CD4-positive, alpha-beta T cell treated with Interleukin-4 for 1 hour (primary cell): ENCODE data around the gene SLC35E2B.
"Not testable (repeated sequence)": the region's sequence is repeated elsewhere in the genome, so short reads cannot be mapped to it uniquely, and the experiment has no call there.

ENCODE experiments used
- DNase-seq, 2 donors: peaks; one replicate each; pipeline ENCODE4 v3.0.0-alpha.2; 2020 to 2022

Gene SLC35E2B

DNA sequence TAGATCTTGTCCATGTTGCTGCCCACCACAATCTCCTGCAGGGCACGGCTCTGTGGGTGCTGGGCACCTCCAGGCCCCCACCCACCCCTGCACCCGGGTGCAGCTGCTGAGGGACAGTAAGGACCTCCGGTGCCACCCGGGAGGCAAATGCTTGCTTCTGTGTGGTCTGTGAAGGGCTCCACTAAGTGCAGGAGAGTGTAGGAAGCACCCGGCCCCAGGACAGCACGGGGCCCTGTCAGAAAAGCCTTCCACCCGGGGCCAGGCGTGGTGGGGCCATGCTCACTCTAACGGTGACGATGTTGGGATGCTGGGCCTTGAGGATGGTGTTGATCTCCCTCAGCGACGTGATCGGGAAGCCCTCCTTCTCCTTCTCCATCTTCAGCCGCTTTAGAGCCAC, 55.1 kb downstream of the SLC35E2B start:
- DNase-seq, result not testable (repeated sequence)

DNA sequence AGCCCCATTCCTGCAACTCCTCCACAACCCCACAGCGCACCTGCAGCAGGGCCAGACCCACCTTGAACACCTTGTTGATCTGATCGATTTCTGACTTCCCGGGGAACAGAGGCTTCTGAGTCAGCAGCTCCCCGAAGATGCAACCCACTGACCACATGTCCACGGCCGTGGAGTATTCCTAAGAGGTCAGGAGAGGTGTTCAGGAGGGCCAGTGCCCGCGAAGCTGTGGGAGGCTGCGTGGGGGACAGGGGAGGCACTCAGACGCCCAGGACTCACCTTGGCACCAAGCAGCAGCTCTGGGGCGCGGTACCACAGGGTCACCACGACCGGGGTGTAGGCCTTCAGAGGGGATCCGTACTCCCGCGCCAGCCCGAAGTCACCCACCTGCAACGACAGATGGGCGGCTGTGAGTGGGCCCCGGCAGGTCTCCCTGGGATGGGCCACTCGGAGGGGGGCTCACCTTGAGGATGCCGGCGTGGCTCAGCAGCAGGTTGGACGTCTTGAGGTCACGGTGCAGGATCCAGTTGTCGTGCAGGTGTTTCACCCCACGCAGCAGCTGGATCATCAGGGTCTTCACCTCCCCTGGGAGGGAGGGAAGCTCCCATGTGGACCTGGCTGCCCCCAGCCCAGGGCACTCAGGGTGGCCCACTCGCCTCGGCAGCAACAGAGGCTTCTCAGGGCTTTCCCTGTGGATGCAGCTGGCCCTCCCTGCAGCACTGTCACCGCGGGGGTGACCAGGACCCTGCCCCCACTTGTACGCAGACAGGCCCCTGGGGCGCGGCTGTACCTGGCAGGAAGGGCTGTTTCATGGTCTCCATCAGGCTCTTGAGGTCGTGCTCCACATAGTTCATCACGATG, 55.7 kb downstream of the SLC35E2B start:
- not testable (repeated sequence) for DNase-seq

DNA sequence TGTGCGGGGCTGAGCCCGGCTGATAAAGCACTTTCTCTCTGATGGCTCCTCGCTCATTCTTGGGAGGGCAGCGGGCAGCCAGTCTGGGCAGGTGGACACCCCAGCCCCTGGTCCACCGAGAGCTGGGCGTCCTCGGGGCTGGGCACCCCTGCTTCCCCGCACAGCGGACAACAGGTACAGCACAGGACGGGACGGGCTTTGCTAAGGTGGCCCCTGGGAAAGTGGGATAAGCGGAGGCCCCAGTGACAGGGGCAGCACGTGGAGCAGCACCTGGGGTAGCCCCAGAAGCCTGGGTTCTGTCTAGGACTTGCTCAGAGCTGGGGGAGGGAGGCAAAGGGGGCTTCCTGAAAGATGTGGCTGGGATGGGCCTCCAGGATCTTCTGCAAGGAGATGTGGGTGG, 58.0 kb downstream of the SLC35E2B start:
- not testable (repeated sequence) for DNase-seq

DNA sequence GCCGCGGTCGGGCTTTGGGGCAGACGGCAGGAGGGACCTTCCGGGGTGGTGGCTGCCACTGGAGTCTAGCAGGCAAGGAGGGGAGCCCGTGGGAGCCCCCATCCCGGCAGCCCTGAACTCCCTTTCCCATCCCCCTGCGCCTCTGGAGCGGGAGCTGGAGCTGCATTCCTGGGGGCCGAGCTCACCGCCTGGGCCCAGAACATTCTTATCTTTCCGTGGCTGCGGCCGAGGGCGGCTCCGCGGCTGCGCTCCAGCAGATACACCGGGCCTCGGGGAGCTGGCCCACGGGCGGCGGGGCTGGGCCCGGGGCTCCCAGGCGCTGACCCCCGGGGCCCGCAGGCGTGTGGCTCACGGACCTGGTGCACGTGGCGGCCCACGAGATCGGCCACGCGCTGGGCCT, 59.2 kb downstream of the SLC35E2B start:
- DNase-seq, result not testable (repeated sequence)

DNA sequence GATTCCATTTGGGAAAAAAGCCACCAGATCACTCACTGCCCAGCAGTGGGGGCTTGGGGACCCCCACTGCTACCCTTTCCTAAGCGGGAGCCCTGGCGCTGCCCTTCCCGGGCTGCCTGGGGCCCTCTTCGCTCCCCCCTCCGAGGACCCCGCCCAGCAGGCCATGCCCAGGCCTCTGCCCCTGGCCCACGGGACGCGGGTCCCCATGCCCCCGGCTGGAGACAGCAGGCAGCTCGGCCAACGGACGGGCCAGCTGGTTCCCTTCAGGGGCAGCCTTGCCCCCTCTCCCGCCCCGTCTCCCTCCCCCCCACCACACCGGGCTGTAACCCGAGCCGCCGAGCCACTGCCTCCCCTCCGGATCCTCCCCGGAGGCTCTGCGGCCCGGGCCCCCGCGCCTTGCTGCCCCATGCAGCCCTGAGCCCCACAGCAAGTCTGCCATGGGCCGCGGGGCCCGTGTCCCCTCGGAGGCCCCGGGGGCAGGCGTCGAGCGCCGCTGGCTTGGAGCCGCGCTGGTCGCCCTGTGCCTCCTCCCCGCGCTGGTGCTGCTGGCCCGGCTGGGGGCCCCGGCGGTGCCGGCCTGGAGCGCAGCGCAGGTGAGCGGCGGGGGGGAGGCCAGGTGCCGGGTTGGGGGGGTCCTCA, 60.7 kb downstream of the SLC35E2B start, which contains the start of gene MMP23B:
MMP23B (plus strand) TSS at position 392 of the 639 bp plus-strand sequence; CDS start at position 438, 46 bp downstream.
- no peak for DNase-seq

DNA sequence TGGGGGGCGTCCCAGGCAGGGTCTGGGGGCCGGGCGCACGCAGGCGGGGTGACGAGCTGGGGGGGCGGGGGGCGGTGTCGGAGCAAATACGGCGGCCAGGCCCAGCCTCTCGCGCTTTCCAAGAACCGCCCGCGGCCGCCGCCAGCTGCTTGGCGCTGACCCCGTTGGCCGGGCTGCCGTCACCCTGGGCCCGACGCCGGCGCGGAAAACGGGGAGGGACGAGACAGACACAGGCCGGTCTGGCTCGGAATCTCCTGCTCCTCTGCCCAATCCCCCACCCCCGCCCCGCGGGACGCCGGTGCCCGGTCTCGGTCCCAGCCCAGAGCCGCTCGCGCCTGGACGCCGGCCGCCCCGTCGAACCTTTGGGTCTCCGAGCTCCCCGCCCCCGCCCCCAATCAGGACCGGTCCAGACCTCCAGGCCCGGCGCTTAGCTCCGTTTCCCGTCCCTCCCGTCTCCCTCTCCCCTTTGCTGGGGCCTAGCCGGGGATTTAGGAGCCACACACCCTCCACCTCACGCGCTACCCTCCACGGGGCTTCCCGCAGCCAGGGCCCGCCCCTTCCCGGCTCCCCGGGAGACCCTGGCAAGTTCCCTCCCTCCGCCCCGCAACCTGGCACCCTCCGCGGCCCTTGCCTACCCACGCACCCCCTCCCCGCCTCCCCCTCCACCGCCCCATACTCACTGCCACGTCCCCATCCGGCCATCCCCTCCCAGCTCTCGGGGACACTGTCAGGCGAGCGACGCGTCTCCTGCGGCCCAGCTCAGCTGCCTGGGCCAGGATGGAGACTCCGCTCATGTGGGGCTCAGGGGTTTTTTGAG, 61.4 kb downstream of the SLC35E2B start:
- DNase-seq, result peak; percentile 34 to 52

DNA sequence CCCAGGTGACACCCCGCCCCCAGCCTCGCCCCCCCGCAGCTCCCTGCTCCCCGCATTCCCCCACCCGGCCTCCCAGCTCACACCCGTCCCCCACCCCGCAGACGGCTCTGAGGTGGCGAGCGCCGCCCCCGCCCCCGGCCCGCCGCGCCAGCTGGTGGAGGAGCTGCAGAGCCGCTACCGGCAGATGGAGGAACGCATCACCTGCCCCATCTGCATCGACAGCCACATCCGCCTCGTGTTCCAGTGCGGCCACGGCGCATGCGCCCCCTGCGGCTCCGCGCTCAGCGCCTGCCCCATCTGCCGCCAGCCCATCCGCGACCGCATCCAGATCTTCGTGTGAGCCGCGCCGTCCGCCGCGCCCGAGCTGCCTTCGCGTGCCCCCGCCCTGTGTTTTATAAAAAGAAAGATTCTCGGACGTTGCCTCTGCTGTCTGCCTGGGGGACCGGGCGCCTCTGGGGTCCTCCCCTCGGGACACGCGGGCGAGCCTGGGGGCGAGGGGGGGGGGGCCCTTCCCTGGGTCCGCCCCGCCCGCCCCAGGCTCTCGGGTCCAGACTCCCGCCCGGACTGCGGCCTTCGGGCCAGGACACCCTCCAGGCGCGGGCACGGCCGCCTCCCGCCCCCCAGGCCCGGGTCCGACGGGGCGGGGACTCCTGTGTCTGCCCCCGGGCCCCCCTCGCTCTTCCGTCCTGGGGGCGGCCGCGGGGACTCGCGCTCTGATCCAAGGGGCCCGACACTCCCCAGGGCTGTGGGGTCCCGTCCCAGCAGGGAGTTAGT, 62.2 kb downstream of the SLC35E2B start:
- peak; percentile 97 for DNase-seq

DNA sequence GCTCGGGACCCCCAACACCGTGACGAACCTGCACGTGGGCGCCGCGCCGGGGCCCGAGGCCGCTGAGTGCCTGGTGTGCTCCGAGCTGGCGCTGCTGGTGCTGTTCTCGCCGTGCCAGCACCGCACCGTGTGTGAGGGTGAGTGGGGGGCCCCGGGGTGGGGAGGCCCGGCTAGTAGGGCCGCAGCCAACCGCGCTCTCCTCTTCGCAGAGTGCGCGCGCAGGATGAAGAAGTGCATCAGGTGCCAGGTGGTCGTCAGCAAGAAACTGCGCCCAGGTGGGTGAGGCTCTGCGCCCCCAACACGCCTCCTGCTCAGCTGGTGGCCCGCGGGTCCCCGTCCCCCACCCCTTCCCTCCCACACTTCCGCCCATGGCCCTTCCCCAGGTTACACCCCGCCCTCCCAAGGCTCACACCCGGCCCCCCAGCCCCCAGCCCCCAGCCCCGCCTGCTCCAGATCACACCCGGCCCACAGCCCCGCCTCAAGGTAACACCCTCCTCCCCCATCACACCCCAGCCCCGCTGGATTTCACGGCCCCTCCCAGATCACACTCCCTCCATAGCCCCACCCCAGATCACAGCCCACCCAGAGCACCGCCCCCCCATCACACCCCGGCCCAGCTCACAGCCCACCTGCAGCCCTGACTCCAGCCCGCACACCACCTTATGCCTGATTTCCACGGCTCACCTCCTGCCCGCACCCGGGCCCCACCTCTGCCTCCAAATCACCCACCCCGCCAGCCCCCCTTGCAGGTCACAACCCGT, 63.0 kb downstream of the SLC35E2B start:
- DNase-seq, result peak; percentile 89 to 92

DNA sequence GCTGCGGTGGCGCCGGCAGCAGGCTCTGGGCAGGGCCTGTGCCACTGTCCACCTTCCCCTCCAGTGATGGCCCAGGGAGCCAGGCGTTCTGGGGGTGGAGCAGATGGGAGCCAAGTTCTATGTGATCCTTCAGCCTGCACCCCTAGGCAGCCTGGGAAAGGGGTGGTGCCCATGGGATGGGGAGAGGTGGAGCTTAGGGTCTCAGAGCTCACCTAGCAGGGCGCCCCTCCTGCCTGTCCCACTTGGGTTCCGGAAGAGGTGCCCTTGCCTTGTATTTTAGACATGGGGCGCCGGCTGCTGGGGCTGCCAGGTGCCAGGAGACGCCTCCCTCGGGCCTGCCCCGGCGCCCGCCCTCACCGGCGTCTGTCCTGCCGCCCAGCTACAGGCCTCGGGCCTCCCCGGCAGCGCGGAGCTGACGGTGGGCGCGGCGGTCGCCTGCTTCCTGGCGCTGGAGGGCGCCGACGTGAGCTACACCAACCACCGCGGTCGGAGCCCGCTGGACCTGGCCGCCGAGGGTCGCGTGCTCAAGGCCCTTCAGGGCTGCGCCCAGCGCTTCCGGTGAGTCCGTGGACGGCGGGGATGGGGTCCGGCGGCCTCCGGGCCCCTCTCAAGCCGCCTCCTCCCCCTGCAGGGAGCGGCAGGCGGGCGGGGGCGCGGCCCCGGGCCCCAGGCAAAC, 63.7 kb downstream of the SLC35E2B start:
- peak; percentile 36 to 50 for DNase-seq

DNA sequence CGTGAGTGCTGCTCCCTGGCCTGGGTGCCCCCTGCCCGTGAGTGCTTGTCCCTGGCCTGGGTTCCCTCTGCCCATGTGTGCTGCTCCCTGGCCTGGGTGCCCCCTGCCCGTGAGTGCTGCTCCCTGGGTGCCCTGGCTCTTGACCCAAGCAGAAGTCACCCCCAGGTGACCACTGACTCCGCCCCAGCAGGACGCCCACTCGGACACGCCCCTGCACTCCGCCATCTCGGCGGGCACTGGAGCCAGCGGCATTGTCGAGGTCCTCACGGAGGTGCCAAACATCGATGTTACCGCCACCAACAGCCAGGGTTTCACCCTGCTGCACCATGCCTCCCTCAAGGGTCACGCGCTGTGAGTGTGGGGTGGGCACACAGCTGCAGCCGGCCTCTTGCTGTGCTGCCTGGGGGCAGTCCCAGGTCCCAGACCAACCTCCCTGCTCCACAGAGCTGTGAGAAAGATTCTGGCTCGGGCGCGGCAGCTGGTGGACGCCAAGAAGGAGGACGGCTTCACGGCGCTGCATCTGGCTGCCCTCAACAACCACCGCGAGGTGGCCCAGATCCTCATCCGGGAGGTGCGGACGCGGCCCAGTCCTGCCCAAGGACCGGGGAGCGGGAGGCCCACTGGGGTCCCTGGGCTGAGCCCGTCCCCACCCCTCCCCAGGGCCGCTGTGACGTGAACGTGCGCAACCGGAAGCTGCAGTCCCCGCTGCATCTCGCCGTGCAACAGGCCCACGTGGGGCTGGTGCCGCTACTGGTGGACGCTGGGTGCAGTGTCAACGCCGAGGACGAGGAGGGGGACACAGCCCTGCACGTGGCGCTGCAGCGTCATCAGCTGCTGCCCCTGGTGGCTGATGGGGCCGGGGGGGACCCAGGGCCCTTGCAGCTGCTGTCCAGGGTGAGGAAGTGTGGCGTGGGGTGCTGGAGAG, 64.5 kb downstream of the SLC35E2B start:
- no peak for DNase-seq

DNA sequence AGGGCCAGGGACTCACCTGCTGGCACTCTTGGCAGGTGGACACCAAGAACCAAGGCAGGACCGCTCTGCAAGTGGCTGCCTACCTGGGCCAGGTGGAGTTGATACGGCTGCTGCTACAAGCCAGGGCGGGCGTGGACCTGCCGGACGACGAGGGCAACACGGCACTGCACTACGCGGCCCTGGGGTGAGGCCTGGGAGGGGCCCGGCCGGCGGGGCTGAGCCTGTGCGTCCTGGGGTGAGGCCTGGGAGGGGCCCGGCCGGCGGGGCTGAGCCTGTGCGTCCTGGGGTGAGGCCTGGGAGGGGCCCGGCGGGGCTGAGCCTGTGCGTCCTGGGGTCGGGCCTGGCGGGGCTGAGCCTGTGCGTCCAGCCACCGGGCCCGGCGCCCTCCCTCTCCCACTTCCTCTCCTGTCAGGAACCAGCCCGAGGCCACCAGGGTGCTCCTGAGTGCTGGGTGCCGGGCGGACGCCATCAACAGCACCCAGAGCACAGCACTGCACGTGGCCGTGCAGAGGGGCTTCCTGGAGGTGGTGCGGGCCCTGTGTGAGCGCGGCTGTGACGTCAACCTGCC, 65.2 kb downstream of the SLC35E2B start:
- no peak for DNase-seq

DNA sequence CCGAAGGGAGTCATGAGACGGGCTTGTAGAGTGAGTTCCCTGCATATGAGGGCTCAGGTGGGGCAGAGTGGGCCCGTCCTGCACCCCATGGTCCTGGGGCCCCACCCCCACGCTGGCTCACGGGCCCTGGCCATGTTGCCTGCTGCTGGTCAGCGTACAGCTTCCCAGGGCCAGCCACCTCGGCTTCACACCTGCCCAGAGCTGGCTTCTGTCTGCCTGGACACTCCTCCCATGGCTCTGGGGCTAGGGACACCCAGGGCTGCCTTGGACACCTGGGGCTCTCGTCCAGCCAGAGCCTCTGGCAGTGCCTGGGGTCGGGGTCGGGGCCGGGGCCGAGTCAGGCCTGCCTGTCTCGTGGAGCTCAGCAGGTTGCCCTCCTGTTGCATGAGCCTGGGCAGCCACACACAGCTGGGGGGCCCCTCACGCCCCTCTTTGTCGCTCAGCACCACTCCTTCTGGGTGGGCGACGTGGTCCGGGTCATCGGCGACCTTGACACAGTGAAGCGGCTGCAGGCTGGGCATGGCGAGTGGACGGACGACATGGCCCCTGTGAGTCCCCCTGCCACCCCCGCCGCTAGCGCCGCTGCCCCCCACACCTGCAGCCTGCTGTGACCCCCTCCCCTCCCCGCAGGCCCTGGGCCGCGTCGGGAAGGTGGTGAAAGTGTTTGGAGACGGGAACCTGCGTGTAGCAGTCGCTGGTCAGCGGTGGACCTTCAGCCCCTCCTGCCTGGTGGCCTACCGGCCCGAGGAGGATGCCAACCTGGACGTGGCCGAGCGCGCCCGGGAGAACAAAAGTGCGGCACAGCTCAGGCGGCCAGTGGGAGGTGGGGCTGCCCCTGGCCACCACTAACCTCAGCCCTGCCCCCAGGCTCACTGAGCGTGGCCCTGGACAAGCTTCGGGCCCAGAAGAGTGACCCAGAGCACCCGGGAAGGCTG, 66.1 kb downstream of the SLC35E2B start:
- no peak for DNase-seq

DNA sequence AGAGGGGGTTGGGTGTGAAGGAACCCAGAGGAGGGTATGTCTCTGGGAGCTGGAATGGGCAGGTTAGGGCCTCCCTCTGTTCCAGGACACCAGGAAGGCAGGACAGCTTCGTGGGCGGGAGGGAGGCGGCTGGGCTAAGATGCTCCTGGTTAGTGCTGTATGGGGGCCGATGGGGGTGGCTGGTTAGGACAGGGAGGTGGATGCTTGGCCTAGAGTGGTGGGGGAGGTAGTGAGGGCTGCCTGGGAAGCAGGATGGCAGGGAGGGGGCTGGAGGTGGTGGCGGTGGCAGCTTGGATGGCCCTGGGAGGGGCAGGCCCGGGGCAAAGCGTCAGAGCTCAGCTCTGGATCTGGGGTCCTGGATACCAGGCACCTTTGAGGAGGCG, 66.8 kb downstream of the SLC35E2B start:
- no peak for DNase-seq

DNA sequence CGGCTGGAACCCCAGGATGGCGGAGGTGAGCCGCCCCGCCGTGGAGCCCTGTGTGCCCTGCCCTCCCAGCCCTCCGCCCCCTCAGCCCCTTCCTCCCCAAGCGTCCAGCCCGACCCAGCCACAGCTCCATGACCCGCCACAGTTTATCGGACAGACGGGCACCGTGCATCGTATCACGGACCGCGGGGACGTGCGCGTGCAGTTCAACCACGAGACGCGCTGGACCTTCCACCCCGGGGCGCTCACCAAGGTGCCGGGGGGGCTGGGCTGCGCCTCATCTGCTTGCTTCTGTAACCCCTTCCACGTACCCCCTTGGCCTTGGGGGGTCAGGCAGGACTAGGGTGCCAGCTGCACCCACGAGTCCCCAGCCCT, 67.2 kb downstream of the SLC35E2B start:
- no peak for DNase-seq

DNA sequence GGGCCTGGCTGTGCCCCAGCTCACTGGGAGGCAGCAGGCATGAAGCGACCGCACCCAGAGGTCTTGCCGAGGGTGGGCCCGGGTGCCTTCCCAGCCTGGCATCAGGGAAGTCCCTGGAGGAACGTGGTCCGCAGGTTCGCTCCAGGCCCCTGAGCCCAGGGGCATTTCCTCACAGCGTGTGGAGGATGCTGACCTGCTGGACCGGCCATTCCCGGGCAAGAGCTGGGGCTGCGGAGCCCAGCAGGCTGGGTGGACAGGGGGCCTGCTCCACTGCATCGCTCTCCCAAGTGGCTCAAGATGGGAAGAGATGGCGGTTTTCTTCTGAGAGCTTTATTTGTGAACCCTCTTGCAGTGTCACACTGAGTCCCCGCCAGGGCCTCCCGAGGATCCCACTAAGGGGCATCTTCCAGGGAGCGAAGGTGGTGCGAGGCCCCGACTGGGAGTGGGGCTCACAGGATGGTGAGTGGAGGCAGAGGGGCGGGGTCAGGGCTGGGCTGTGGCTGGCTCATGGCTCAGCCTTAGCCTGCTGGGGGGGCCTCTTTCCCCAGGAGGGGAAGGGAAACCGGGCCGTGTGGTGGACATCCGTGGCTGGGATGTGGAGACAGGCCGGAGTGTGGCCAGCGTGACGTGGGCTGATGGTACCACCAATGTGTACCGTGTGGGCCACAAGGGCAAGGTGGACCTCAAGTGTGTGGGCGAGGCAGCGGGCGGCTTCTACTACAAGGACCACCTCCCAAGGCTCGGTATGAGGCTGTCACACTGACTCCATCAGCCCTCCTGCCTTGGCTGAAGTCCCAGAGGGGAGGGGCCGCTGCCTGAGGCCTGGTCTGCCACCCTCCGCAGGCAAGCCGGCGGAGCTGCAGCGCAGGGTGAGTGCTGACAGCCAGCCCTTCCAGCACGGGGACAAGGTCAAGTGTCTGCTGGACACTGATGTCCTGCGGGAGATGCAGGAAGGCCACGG, 67.9 kb downstream of the SLC35E2B start:
- no peak for DNase-seq

DNA sequence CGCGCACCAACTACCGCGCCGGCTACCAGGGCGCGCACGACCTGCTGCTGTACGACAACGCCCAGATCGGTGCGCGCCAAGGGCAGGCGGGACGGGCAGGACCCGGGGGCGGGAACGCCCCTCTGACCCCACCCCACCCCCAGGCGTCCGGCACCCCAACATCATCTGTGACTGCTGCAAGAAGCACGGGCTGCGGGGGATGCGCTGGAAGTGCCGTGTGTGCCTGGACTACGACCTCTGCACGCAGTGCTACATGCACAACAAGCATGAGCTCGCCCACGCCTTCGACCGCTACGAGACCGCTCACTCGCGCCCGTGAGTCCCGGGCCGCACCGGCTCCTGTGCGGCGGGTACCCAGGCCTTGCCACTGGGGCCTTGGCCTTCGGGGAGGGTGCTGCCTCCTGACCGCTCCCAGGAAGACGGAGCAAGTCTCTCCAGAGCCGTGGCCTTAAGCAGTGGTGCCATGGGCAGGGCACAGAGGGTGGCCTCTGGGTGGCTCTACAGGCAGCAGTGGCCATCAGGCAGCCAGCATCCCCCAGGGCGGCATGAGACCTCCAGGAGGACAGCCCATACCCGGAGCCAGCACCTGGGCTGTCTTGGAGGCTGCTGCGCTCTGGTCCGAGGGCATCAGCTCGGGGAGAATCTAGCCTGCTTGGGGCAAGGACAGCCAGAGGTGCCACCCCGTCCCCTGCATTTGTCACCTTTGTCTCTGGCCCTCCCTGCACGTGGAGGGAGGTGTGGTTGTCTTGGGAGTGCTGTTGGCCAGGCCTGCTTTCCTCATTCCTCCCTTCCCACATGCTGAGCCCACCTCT, 68.8 kb downstream of the SLC35E2B start:
- DNase-seq, result no peak
